GM23248 (cell line): ENCODE results near the gene FXYD3. TPM values are rescaled to one million over a fixed set of nuclear protein-coding genes. Genes with fewer than 3 reads are reported as not detected.

Source experiments
- DNase-seq: peaks from one replicate; pipeline ENCODE4 v3.0.0-alpha.2; 2015
- H2AFZ ChIP-seq: fragments of 200-600 bp; sonication (generic); 2 replicates; pipeline ENCODE4 v1.6.1; 2016; ENCODE audit warnings: antibody characterized with exemption
- H3F3A ChIP-seq: fragments of 200-600 bp; sonication (generic); 2 replicates; pipeline ENCODE4 v1.6.1; 2016; ENCODE audit warnings: mild to moderate bottlenecking, antibody characterized with exemption, mixed run types; ENCODE audit not compliant: insufficient read depth
- H3K27ac ChIP-seq: fragments of 200-600 bp; sonication (generic); 2 replicates; pipeline ENCODE4 v1.5.1; 2016; ENCODE audit warnings: mild to moderate bottlenecking
- H3K27me3 ChIP-seq: fragments of 200-600 bp; sonication (generic); replicated peaks from 2 replicates; pipeline ENCODE4 v1.6.1; 2016; ENCODE audit warnings: mild to moderate bottlenecking; ENCODE audit not compliant: insufficient read depth
- H3K36me3 ChIP-seq: fragments of 200-600 bp; sonication (generic); 2 replicates; pipeline ENCODE4 v1.6.1; 2016; ENCODE audit warnings: low read depth, mild to moderate bottlenecking
- H3K4me1 ChIP-seq: fragments of 200-600 bp; sonication (generic); 2 replicates; pipeline ENCODE4 v1.6.1; 2016; ENCODE audit warnings: mild to moderate bottlenecking; ENCODE audit not compliant: insufficient read depth
- H3K4me2 ChIP-seq: fragments of 200-600 bp; sonication (generic); one replicate; pipeline ENCODE4 v1.6.1; 2016; ENCODE audit warnings: mild to moderate bottlenecking; ENCODE audit not compliant: unreplicated experiment
- H3K4me3 ChIP-seq: fragments of 200-600 bp; sonication (generic); 2 replicates; pipeline ENCODE4 v1.5.1; 2016; ENCODE audit warnings: mild to moderate bottlenecking
- H3K79me2 ChIP-seq: fragments of 200-600 bp; sonication (generic); 2 replicates; pipeline ENCODE4 v1.6.1; 2016; ENCODE audit warnings: mild to moderate bottlenecking; ENCODE audit not compliant: insufficient read depth
- H3K9ac ChIP-seq: fragments of 200-600 bp; sonication (generic); 2 replicates; pipeline ENCODE4 v1.6.1; 2016; ENCODE audit warnings: mild to moderate bottlenecking
- H3K9me2 ChIP-seq: fragments of 200-600 bp; sonication (generic); 2 replicates; pipeline ENCODE4 v1.6.1; 2016; ENCODE audit warnings: mixed run types, mild to moderate bottlenecking, moderate library complexity; ENCODE audit not compliant: insufficient read depth
- H3K9me3 ChIP-seq: fragments of 200-600 bp; sonication (generic); one replicate; pipeline ENCODE4 v1.6.1; 2017; ENCODE audit warnings: low read depth
- H4K20me1 ChIP-seq: fragments of 200-600 bp; sonication (generic); 2 replicates; pipeline ENCODE4 v1.6.0; 2016; ENCODE audit not compliant: insufficient read depth
- EZH2 ChIP-seq: fragments of 200-600 bp; sonication (generic); IDR thresholded peaks from 2 replicates; pipeline ENCODE4 v1.6.1; 2018; ENCODE audit warnings: antibody characterized with exemption, mild to moderate bottlenecking; ENCODE audit not compliant: insufficient read depth, poor library complexity, severe bottlenecking
- EZH2phosphoT487 ChIP-seq: fragments of 200-600 bp; sonication (generic); IDR thresholded peaks from 2 replicates; pipeline ENCODE4 v1.6.1; 2018; ENCODE audit warnings: antibody characterized with exemption, moderate library complexity, mild to moderate bottlenecking, low read depth; ENCODE audit not compliant: insufficient read depth
- WGBS, 2 experiments: methylation state at CpG; one replicate each; pipeline ENCODE4 v1.1.6; 2015 to 2017; ENCODE audit warnings: low lambda C conversion rate in 2 of 2, low coverage in 1 of 2; ENCODE audit errors: missing lambda C conversion rate in 2 of 2; 5-methylcytosine and 5-hydroxymethylcytosine counted together
- in situ Hi-C: fragments of 300-500 bp; cut with MboI; formaldehyde crosslinking; loops from 2 replicates; pipeline ENCODE4 v1.15.0; 2020
- polyA plus RNA-seq: library from polyadenylated mRNA; unstranded; fragments of >200 nt; fragmentation: Nextera tagmentation; extraction: Ambion mirVana; gene quantifications from 2 replicates; pipeline ENCODE4 v1.2.1, GENCODE V29; 2016
- total RNA-seq: library from RNA; depleted of rRNA; stranded (reverse); fragments of >200 nt; shearing (Covaris generic); gene quantifications from 2 replicates; pipeline ENCODE4 v1.2.3, GENCODE V29; 2014

The FXYD3 gene
- total and polyA plus RNA-seq, 2 experiments from 2014 or later, result not detected

GRCh38 chr19:35074426-35075201 is 41.0 kb upstream of the FXYD3 start:
- H3K9me2 ChIP-seq, result no peaks in the 10 kb centered on the region
- peaks cover 8% of the 10 kb centered on the region; the same call in 1 of the 2 replicates for H3K27me3 ChIP-seq
- H3K4me1 ChIP-seq, result no peaks in the 10 kb centered on the region
- no peaks in the 10 kb centered on the region for H3K9me3 ChIP-seq
- no peaks in the 10 kb centered on the region for H3K79me2 ChIP-seq
- WGBS, 2 experiments, result 51 to 59% methylated on average over 12 to 19 of the region's 21 CpGs
- no peaks in the 10 kb centered on the region for H3F3A ChIP-seq
- in situ Hi-C loops, result no loop called here
- no peak overlapping the region for H2AFZ ChIP-seq
- no peak overlapping the region for H3K27ac ChIP-seq
- H3K4me3 ChIP-seq, result no peak overlapping the region
- no peak overlapping the region for H3K9ac ChIP-seq
- no peak for DNase-seq
- H3K36me3 ChIP-seq, result no peaks in the 10 kb centered on the region
- H3K4me2 ChIP-seq, result no peak overlapping the region
- no peaks in the 10 kb centered on the region for H4K20me1 ChIP-seq
- TF ChIP-seq EZH2phosphoT487, result no peak
- TF ChIP-seq EZH2, result no peak

- H3K27ac ChIP-seq, result no peak overlapping the region
- no peaks in the 10 kb centered on the region for H3K36me3 ChIP-seq
- no peak for TF ChIP-seq EZH2phosphoT487
- no peak for TF ChIP-seq EZH2
- H3K4me3 ChIP-seq, result no peak overlapping the region
- H3K9me2 ChIP-seq, result no peaks in the 10 kb centered on the region
- H2AFZ ChIP-seq, result no peak overlapping the region
- H3K27me3 ChIP-seq, result peaks cover 7% of the 10 kb centered on the region; the same call in 1 of the 2 replicates
- no peak overlapping the region for H3K9ac ChIP-seq
- no peaks in the 10 kb centered on the region for H3K79me2 ChIP-seq
- WGBS, 2 experiments, result 54 to 64% methylated on average over 17 to 21 of the region's 21 CpGs
- no peak overlapping the region for H3K4me2 ChIP-seq
- DNase-seq, result no peak
- no peaks in the 10 kb centered on the region for H3F3A ChIP-seq
- H3K9me3 ChIP-seq, result no peaks in the 10 kb centered on the region
- no peaks in the 10 kb centered on the region for H4K20me1 ChIP-seq
- no peaks in the 10 kb centered on the region for H3K4me1 ChIP-seq
- in situ Hi-C loops, result no loop called here
Observed at GRCh38 chr19:35075202-35076025, 40.2 kb upstream of the FXYD3 start.

GRCh38 chr19:35076026-35076370 is 39.6 kb upstream of the FXYD3 start:
- in situ Hi-C loops, result no loop called here
- Histone ChIP-seq H3K79me2 (no peaks in the 10 kb centered on the region), H3K4me1 (no peaks in the 10 kb centered on the region), H3K27me3 (peaks cover 7% of the 10 kb centered on the region; the same call in 1 of the 2 replicates), H3K9me3 (no peaks in the 10 kb centered on the region), H2AFZ (no peak overlapping the region), H4K20me1 (no peaks in the 10 kb centered on the region), H3K27ac (no peak overlapping the region), H3K4me3 (no peak overlapping the region), H3K9ac (no peak overlapping the region), H3F3A (no peaks in the 10 kb centered on the region), H3K9me2 (no peaks in the 10 kb centered on the region), H3K36me3 (no peaks in the 10 kb centered on the region), H3K4me2 (no peak overlapping the region)
- TF ChIP-seq EZH2 (no peak), EZH2phosphoT487 (no peak)
- no peak for DNase-seq
- WGBS, 2 experiments, result 38 to 51% methylated on average over 6 of the region's 6 CpGs

GRCh38 chr19:35076657-35077056 is 39.0 kb upstream of the FXYD3 start:
- Histone ChIP-seq H4K20me1 (no peaks in the 10 kb centered on the region), H3K4me3 (no peak overlapping the region), H3K36me3 (no peaks in the 10 kb centered on the region), H3K9me2 (no peaks in the 10 kb centered on the region), H3K27me3 (peaks cover 7% of the 10 kb centered on the region; the same call in 1 of the 2 replicates), H3K4me2 (no peak overlapping the region), H3F3A (no peaks in the 10 kb centered on the region), H3K4me1 (no peaks in the 10 kb centered on the region), H2AFZ (no peak overlapping the region), H3K9me3 (no peaks in the 10 kb centered on the region), H3K79me2 (no peaks in the 10 kb centered on the region), H3K9ac (no peak overlapping the region), H3K27ac (no peak overlapping the region)
- TF ChIP-seq EZH2 (no peak), EZH2phosphoT487 (no peak)
- in situ Hi-C loops, result no loop called here
- whole genome bisulfite sequencing, 2 experiments, result 51 to 56% methylated on average over 8 of the region's 8 CpGs
- DNase-seq, result no peak
